Mammary epithelial cell (primary cell): ENCODE measurements around the gene LGR4.

ENCODE experiments used
- CTCF ChIP-seq, 2 donors: IDR thresholded peaks in 1 of 2; conservative IDR thresholded peaks in 1 of 2; 2 replicates each; pipeline ENCODE4 v1.5.1; 2011 to 2012; ENCODE audit warnings: inconsistent platforms in 2 of 2, low read length in 2 of 2, mild to moderate bottlenecking in 2 of 2, control low read depth in 1 of 2, low read depth in 1 of 2; ENCODE audit not compliant: insufficient read depth in 1 of 2; ENCODE audit errors: extremely low read depth in 1 of 2
- EZH2 ChIP-seq: IDR thresholded peaks from 2 replicates; pipeline ENCODE4 v1.6.1; 2012; ENCODE audit warnings: low read length, inconsistent platforms, borderline replicate concordance

DNA sequence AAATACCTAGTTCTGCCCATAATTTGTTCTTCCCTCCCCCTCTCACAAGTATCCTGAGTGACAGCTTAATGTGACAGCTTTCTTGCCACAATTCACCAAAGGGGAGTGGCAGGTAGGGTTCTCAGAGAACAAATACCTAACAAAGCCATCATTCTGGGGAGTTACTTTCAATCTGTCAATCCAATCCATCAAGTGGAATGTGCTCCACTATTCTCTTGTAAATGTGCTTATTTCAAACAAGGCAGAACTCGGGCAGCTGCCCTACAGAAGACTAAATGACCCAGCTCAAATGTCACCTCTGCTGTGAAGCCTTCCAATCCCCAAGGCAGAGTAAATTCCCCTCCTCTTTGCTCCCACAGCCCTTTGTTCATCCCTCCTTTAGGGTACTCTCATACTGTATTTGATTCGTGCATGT is 27.8 kb downstream of the LGR4 start:
- TF ChIP-seq CTCF (conservative IDR thresholded peaks at IDR 0.05 in 1 of 2, IDR thresholded peaks at IDR 0.05 in 1 of 2; ENCODE audit: extremely low read depth in 1 of 2, insufficient read depth in 1 of 2, low read depth in 1 of 2, low read length in 2 of 2) = no peak
- no peak for TF ChIP-seq EZH2
